DOHH2 (cell line): Measurements from ENCODE around the gene L3MBTL4.

ENCODE experiments used
- CTCF ChIP-seq: fragments of 200-600 bp; sonication (generic); IDR thresholded peaks from one replicate; pipeline ENCODE4 v1.5.1; 2014; ENCODE audit warnings: antibody characterized with exemption, mild to moderate bottlenecking, low read depth, low read length; ENCODE audit not compliant: poor library complexity, severe bottlenecking
- EZH2phosphoT487 ChIP-seq: fragments of 200-600 bp; sonication (generic); IDR thresholded peaks from 2 replicates; pipeline ENCODE4 v1.6.1; 2017; ENCODE audit warnings: borderline replicate concordance, mild to moderate bottlenecking, antibody characterized with exemption, low read length, moderate library complexity, mixed read lengths

DNA sequence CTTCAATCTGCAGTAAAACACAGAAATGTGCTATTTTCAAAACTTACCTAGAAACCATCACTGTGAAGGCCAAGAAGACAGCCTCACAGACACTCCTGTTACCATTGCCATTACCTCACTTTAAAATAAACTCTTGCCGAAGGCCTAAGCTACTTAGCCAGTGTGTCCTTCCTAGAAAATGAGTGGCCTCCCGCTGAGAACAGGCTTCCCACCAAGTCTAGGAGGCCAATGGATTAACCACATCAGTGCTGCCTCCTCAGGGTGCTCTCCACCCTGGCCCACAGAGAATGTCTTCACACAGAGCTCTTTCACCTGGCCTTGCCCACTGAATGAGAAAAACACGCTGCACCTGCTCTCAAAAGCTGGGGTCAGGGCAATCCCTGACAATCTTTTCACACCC, 47.5 kb downstream of the L3MBTL4 start:
- TF ChIP-seq CTCF (no peak), EZH2phosphoT487 (no peak)
